Measurements from ENCODE around the gene IL10. TPM values are rescaled to one million over a fixed set of nuclear protein-coding genes. Genes with fewer than 3 reads are reported as not detected.
"Not testable (repeated sequence)": the region's sequence is repeated elsewhere in the genome, so short reads cannot be mapped to it uniquely, and the experiment has no call there.

IL10 gene
- total RNA-seq, 1 donor from 2014 or later: not detected

GRCh38 chr1:206779638-206780037 is 7.3 kb upstream of the IL10 start:
- DNase-seq (ENCODE audit: low spot score): no peak
- H3K27ac Mint-ChIP-seq (ENCODE audit: unreplicated experiment): no peak overlapping the region
- TF ChIP-seq, protein P1, sequence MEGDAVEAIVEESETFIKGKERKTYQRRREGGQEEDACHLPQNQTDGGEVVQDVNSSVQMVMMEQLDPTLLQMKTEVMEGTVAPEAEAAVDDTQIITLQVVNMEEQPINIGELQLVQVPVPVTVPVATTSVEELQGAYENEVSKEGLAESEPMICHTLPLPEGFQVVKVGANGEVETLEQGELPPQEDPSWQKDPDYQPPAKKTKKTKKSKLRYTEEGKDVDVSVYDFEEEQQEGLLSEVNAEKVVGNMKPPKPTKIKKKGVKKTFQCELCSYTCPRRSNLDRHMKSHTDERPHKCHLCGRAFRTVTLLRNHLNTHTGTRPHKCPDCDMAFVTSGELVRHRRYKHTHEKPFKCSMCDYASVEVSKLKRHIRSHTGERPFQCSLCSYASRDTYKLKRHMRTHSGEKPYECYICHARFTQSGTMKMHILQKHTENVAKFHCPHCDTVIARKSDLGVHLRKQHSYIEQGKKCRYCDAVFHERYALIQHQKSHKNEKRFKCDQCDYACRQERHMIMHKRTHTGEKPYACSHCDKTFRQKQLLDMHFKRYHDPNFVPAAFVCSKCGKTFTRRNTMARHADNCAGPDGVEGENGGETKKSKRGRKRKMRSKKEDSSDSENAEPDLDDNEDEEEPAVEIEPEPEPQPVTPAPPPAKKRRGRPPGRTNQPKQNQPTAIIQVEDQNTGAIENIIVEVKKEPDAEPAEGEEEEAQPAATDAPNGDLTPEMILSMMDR (IDR thresholded peaks at IDR 0.05): no peak
- H3K36me3 Mint-ChIP-seq (ENCODE audit: low read depth): no peaks in the 10 kb centered on the region
- H3K9me3 Mint-ChIP-seq (ENCODE audit: low read depth): no peaks in the 10 kb centered on the region
- H3K27me3 Mint-ChIP-seq (ENCODE audit: low read depth): peaks cover 8% of the 10 kb centered on the region
- no peak overlapping the region for H3K4me3 Mint-ChIP-seq (ENCODE audit: unreplicated experiment)
- H3K4me1 Mint-ChIP-seq (ENCODE audit: low read depth): no peaks in the 10 kb centered on the region

- not testable (repeated sequence) for H3K4me3 Mint-ChIP-seq (ENCODE audit: unreplicated experiment); H3K4me1 Mint-ChIP-seq (ENCODE audit: low read depth); DNase-seq (ENCODE audit: low spot score); H3K27ac Mint-ChIP-seq (ENCODE audit: unreplicated experiment); H3K9me3 Mint-ChIP-seq (ENCODE audit: low read depth); H3K36me3 Mint-ChIP-seq (ENCODE audit: low read depth)
- peaks cover 14% of the 10 kb centered on the region for H3K27me3 Mint-ChIP-seq (ENCODE audit: low read depth)
Measured at GRCh38 chr1:206778911-206779310, 6.6 kb upstream of the IL10 start.

- Mint-ChIP-seq H3K36me3 (ENCODE audit: low read depth) (no peaks in the 10 kb centered on the region), H3K4me1 (ENCODE audit: low read depth) (no peaks in the 10 kb centered on the region), H3K4me3 (ENCODE audit: unreplicated experiment) (no peak overlapping the region), H3K27me3 (ENCODE audit: low read depth) (peaks cover 16% of the 10 kb centered on the region), H3K9me3 (ENCODE audit: low read depth) (no peaks in the 10 kb centered on the region), H3K27ac (ENCODE audit: unreplicated experiment) (no peak overlapping the region)
- DNase-seq (ENCODE audit: low spot score): no peak
- TF ChIP-seq, protein P1 (IDR thresholded peaks at IDR 0.05): no peak
Measured at GRCh38 chr1:206778031-206778430, 5.7 kb upstream of the IL10 start.

DNA sequence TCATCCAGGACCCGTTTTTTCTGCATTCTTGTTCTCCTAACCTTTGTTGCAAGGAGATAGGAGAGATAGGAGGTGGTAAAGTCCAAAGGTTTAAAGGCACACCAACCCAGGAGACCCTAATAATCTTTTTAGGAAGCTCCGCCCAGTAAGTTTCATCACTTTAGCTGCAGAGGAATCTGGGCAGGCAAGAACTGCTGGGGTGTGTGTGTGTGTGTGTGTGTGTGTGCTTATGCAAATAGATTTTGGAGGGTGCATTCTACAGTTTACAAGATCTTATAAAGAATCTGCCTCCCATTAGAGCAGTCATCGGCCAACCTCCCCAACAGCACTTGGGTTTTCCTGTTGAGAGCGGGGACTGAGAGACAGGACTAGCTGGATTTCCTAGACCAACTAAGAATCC is 3.9 kb upstream of the IL10 start:
- Mint-ChIP-seq H3K27ac (ENCODE audit: unreplicated experiment) (no peak overlapping the region), H3K4me1 (ENCODE audit: low read depth) (no peaks in the 10 kb centered on the region), H3K27me3 (ENCODE audit: low read depth) (peaks cover 28% of the 10 kb centered on the region), H3K36me3 (ENCODE audit: low read depth) (no peaks in the 10 kb centered on the region), H3K4me3 (ENCODE audit: unreplicated experiment) (no peak overlapping the region), H3K9me3 (ENCODE audit: low read depth) (no peaks in the 10 kb centered on the region)
- no peak for DNase-seq (ENCODE audit: low spot score)
- TF ChIP-seq, protein P1 (IDR thresholded peaks at IDR 0.05): no peak

- H3K4me3 Mint-ChIP-seq (ENCODE audit: unreplicated experiment): no peak overlapping the region
- H3K9me3 Mint-ChIP-seq (ENCODE audit: low read depth): no peaks in the 10 kb centered on the region
- H3K36me3 Mint-ChIP-seq (ENCODE audit: low read depth): no peaks in the 10 kb centered on the region
- no peak overlapping the region for H3K27ac Mint-ChIP-seq (ENCODE audit: unreplicated experiment)
- DNase-seq (ENCODE audit: low spot score): no peak
- H3K4me1 Mint-ChIP-seq (ENCODE audit: low read depth): no peaks in the 10 kb centered on the region
- TF ChIP-seq, protein P1 (IDR thresholded peaks at IDR 0.05): no peak
- H3K27me3 Mint-ChIP-seq (ENCODE audit: low read depth): peaks cover 33% of the 10 kb centered on the region
Measured at GRCh38 chr1:206774093-206774492, 1.8 kb upstream of the IL10 start.

GRCh38 chr1:206771338-206771692 is 979 bp downstream of the IL10 start:
- TF ChIP-seq, protein P1 (IDR thresholded peaks at IDR 0.05): no peak
- no peaks in the 10 kb centered on the region for H3K36me3 Mint-ChIP-seq (ENCODE audit: low read depth)
- no peak overlapping the region for H3K4me3 Mint-ChIP-seq (ENCODE audit: unreplicated experiment)
- no peak overlapping the region for H3K27ac Mint-ChIP-seq (ENCODE audit: unreplicated experiment)
- peaks cover 4% of the 10 kb centered on the region for H3K4me1 Mint-ChIP-seq (ENCODE audit: low read depth)
- H3K27me3 Mint-ChIP-seq (ENCODE audit: low read depth): peaks cover 33% of the 10 kb centered on the region
- no peaks in the 10 kb centered on the region for H3K9me3 Mint-ChIP-seq (ENCODE audit: low read depth)
- DNase-seq (ENCODE audit: low spot score): no peak

All from chondrocyte (in vitro differentiated cells).